GM12878 (cell line): Measurements from ENCODE around the gene ETV6. TPM values are rescaled to one million over a fixed set of nuclear protein-coding genes. Genes with fewer than 3 reads are reported as not detected.

Experiments
- BHLHE40 ChIP-seq, 2 experiments: fragments of 450-650 bp in 1 of 2; IDR thresholded peaks; 2 replicates each; pipeline ENCODE4 v1.6.1; 2011 to 2017; ENCODE audit warnings: low read depth in 2 of 2, borderline replicate concordance in 1 of 2, improper control_type of control experiment in 1 of 2, low read length in 1 of 2, mild to moderate bottlenecking in 1 of 2
- CHD2 ChIP-seq: IDR thresholded peaks from 2 replicates; pipeline ENCODE4 v1.6.1; 2011; ENCODE audit warnings: low read depth, low read length, improper control_type of control experiment, borderline replicate concordance
- CREM ChIP-seq: IDR thresholded peaks from 2 replicates; pipeline ENCODE4 v1.6.1; 2014; ENCODE audit warnings: antibody characterized with exemption, low read depth
- DPF2 ChIP-seq: fragments of 450-650 bp; IDR thresholded peaks from 2 replicates; pipeline ENCODE4 v1.6.1; 2017; ENCODE audit warnings: mild to moderate bottlenecking
- IRF4 ChIP-seq: IDR thresholded peaks from 2 replicates; pipeline ENCODE4 v1.6.1; 2011; ENCODE audit warnings: low read depth, low read length
- KDM1A ChIP-seq: fragments of 200-600 bp; sonication (generic); IDR thresholded peaks from 2 replicates; pipeline ENCODE4 v1.6.1; 2016; ENCODE audit warnings: borderline replicate concordance
- MTA2 ChIP-seq: fragments of 450-650 bp; IDR thresholded peaks from 2 replicates; pipeline ENCODE4 v1.6.1; 2016; ENCODE audit warnings: low read depth, mild to moderate bottlenecking, moderate library complexity
- NRF1 ChIP-seq: conservative IDR thresholded peaks from 2 replicates; pipeline ENCODE4 v1.6.1; 2011; ENCODE audit warnings: mild to moderate bottlenecking, low read depth, low read length, improper control_type of control experiment
- POLR2A ChIP-seq: IDR thresholded peaks from 2 replicates; pipeline ENCODE4 v1.6.1; 2011; ENCODE audit warnings: low read depth, mild to moderate bottlenecking, low read length
- REST ChIP-seq: IDR thresholded peaks from 2 replicates; pipeline ENCODE4 v1.6.1; 2012; ENCODE audit warnings: mild to moderate bottlenecking, low read depth, low read length
- SIN3A ChIP-seq: IDR thresholded peaks from 2 replicates; pipeline ENCODE4 v1.6.1; 2012; ENCODE audit warnings: low read depth, low read length, improper control_type of control experiment
- SMARCA5 ChIP-seq: fragments of 450-650 bp; IDR thresholded peaks from 2 replicates; pipeline ENCODE4 v1.6.1; 2017; ENCODE audit warnings: mild to moderate bottlenecking
- SREBF1 ChIP-seq: IDR thresholded peaks from 2 replicates; pipeline ENCODE4 v1.6.1; 2012; ENCODE audit warnings: mild to moderate bottlenecking, low read length
- SUZ12 ChIP-seq: fragments of 200-600 bp; sonication (generic); IDR thresholded peaks from one replicate; pipeline ENCODE4 v1.6.1; 2018; ENCODE audit warnings: antibody characterized with exemption, mild to moderate bottlenecking; ENCODE audit not compliant: unreplicated experiment
- TBL1XR1 ChIP-seq: IDR thresholded peaks from 2 replicates; pipeline ENCODE4 v1.6.1; 2012; ENCODE audit warnings: low read depth, low read length, improper control_type of control experiment
- TCF3 ChIP-seq: IDR thresholded peaks from 2 replicates; pipeline ENCODE4 v1.6.1; 2012; ENCODE audit warnings: low read depth, mild to moderate bottlenecking, low read length, borderline replicate concordance; ENCODE audit not compliant: insufficient read depth
- WRNIP1 ChIP-seq: IDR thresholded peaks from 2 replicates; pipeline ENCODE4 v1.6.1; 2011; ENCODE audit warnings: low read depth, low read length, improper control_type of control experiment, borderline replicate concordance
- ZNF217 ChIP-seq: fragments of 450-650 bp; IDR thresholded peaks from 2 replicates; pipeline ENCODE4 v1.6.1; 2017; ENCODE audit warnings: antibody characterized with exemption, mild to moderate bottlenecking
- ZNF622 ChIP-seq: fragments of 450-650 bp; IDR thresholded peaks from 2 replicates; pipeline ENCODE4 v1.6.1; 2017; ENCODE audit warnings: mild to moderate bottlenecking, inconsistent platforms
- polyA plus RNA-seq, 11 experiments: library from polyadenylated mRNA; depleted of rRNA in 4 of 11; unstranded in 6 of 11; stranded (reverse) in 5 of 11; fragments of >200 nt; fragmentation: Nextera tagmentation in 4 of 11; fragmentation: Illumina TruSeq in 1 of 11; extraction: Ambion mirVana in 4 of 11; extraction: Trizol in 1 of 11; gene quantifications; 1 replicate in 1 of 11; 2 replicates in 10 of 11; pipeline versions ENCODE4 v1.2.1 to v1.2.3, GENCODE V29; 2011 to 2016; ENCODE audit warnings: inconsistent platforms in 2 of 11, missing spikeins in 2 of 11, low read depth in 1 of 11
- total RNA-seq, 4 experiments: library from RNA; depleted of rRNA in 3 of 4; stranded (reverse); fragments of >200 nt in 3 of 4; fragmentation: Illumina TruSeq in 1 of 4; extraction: Trizol in 1 of 4; gene quantifications; 2 replicates each; pipeline versions ENCODE4 v1.2.1 to v1.2.3, GENCODE V29; 2013 to 2021
- TF ChIP-seq, protein P1 (sequence below), 3 experiments: IDR thresholded peaks in 2 of 3; conservative IDR thresholded peaks in 1 of 3; 2 replicates each; pipeline ENCODE4 v1.5.1; 2011; ENCODE audit warnings: low read depth in 3 of 3, low read length in 3 of 3, mild to moderate bottlenecking in 3 of 3, control low read depth in 2 of 3, moderate library complexity in 2 of 3, inconsistent platforms in 1 of 3, mixed read lengths in 1 of 3; ENCODE audit not compliant: control insufficient read depth in 2 of 3, insufficient read depth in 1 of 3; ENCODE audit errors: extremely low read depth in 1 of 3

ETV6 gene
- total and polyA plus RNA-seq, 10 of the 15 experiments (the other 5 are each of a cell fraction or from before 2014, with no cell fraction given) = 6.6 to 74.8 (median 24.6) TPM

DNA sequence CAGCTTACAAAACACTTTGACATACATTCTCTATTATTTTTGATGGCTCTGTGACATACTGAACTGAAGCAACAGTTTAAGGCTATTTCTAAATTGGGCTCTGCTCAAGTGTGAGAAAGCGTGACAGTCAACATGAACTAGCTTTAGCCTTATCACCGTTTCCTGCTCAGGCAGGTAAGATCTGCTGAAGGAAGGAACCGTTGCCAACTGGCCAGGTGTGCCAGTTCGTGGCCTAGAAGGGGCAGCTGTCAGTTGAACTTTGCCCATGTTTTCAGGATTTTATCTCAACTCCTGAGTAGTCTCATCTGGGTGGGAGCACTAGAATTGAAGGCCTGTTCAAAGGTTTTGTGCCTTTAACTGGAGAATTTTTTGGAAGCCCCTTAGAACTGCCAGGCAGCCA, 79.5 kb downstream of the ETV6 start (continued):
- TF ChIP-seq BHLHE40 (IDR thresholded peaks at IDR 0.05; ENCODE audit: borderline replicate concordance in 1 of 2, low read depth in 2 of 2, low read length in 1 of 2) (peak; percentile 44 to 46; a peak in 2 of 4 replicates), SUZ12 (no peak), REST (no peak), ZNF622 (no peak), POLR2A (peak; percentile 54), DPF2 (no peak), ZNF217 (no peak), CHD2 (no peak), SMARCA5 (0 out of 2 replicates have a peak, but pooled peaks have one; percentile 59), SIN3A (no peak), CREM (peak; percentile 50; the same call in 1 of the 2 replicates), MTA2 (no peak), SREBF1 (no peak), IRF4 (no peak), TCF3 (peak; percentile 72; the same call in 1 of the 2 replicates), NRF1 (no peak), KDM1A (no peak), TBL1XR1 (no peak), WRNIP1 (no peak)
- TF ChIP-seq, protein P1, sequence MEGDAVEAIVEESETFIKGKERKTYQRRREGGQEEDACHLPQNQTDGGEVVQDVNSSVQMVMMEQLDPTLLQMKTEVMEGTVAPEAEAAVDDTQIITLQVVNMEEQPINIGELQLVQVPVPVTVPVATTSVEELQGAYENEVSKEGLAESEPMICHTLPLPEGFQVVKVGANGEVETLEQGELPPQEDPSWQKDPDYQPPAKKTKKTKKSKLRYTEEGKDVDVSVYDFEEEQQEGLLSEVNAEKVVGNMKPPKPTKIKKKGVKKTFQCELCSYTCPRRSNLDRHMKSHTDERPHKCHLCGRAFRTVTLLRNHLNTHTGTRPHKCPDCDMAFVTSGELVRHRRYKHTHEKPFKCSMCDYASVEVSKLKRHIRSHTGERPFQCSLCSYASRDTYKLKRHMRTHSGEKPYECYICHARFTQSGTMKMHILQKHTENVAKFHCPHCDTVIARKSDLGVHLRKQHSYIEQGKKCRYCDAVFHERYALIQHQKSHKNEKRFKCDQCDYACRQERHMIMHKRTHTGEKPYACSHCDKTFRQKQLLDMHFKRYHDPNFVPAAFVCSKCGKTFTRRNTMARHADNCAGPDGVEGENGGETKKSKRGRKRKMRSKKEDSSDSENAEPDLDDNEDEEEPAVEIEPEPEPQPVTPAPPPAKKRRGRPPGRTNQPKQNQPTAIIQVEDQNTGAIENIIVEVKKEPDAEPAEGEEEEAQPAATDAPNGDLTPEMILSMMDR (IDR thresholded peaks at IDR 0.05 in 2 of 3, conservative IDR thresholded peaks at IDR 0.05 in 1 of 3; ENCODE audit: control insufficient read depth in 2 of 3, extremely low read depth in 1 of 3, insufficient read depth in 1 of 3, low read depth in 3 of 3, low read length in 3 of 3) = no peak
